IMR-90 (cell line): ENCODE data around the gene DCUN1D1. TPM values are rescaled to one million over a fixed set of nuclear protein-coding genes. Genes with fewer than 3 reads are reported as not detected.

Experiments used
- ATAC-seq: fragments of 200-7000 bp; cut with Tn5 transposase; 2 replicates; pipeline ENCODE4 v1.9.1; 2020; ENCODE audit warnings: low read depth, mild to moderate bottlenecking, moderate library complexity
- BruUV-seq: library from RNA; stranded (reverse); fragments of 400-500 nt; replicated peaks from 2 replicates; lab custom pipeline; 2021; lab: Mats Ljungman, UMichigan
- CTCF ChIA-PET: fragments of 300-600 bp; formaldehyde crosslinking; extraction: SDS; loops from one replicate; lab custom pipeline; 2021; ENCODE audit warnings: antibody characterized with exemption; lab: Yijun Ruan, JAX
- POLR2A ChIA-PET: fragments of 300-600 bp; sonication (Branson Sonifier 250); formaldehyde crosslinking; loops from one replicate; lab custom pipeline; 2022; ENCODE audit warnings: antibody characterized with exemption; ENCODE audit not compliant: unreplicated experiment; lab: Charles Lee
- DNase-seq: peaks from one replicate; pipeline ENCODE4 v3.0.0; 2013
- H2AFZ ChIP-seq: replicated peaks from 2 replicates; pipeline ENCODE3; 2013; ENCODE audit warnings: low read length, mild to moderate bottlenecking; ENCODE audit not compliant: poor library complexity
- H2AK5ac ChIP-seq: 2 replicates; pipeline ENCODE4 v1.6.1; 2013; ENCODE audit warnings: low read depth, low read length, inconsistent platforms
- H2AK9ac ChIP-seq: replicated peaks from 2 replicates; pipeline ENCODE3; 2013; ENCODE audit warnings: mild to moderate bottlenecking, low read depth, low read length, moderate library complexity; ENCODE audit not compliant: poor library complexity
- H2BK120ac ChIP-seq: 2 replicates; pipeline ENCODE4 v1.6.1; 2013; ENCODE audit warnings: low read depth, low read length, inconsistent platforms
- H2BK15ac ChIP-seq: 3 replicates; pipeline ENCODE4 v1.6.1; 2013; ENCODE audit warnings: low read depth, low read length, inconsistent platforms
- H2BK20ac ChIP-seq: 2 replicates; pipeline ENCODE4 v1.6.1; 2013; ENCODE audit warnings: low read depth, mild to moderate bottlenecking, inconsistent platforms, low read length, moderate library complexity
- H2BK5ac ChIP-seq: 2 replicates; pipeline ENCODE4 v1.6.1; 2013; ENCODE audit warnings: mild to moderate bottlenecking, low read depth, low read length, inconsistent platforms; ENCODE audit not compliant: poor library complexity, severe bottlenecking
- H3K14ac ChIP-seq: replicated peaks from 2 replicates; pipeline ENCODE4 v1.6.1; 2013; ENCODE audit warnings: low read depth, low read length, inconsistent platforms
- H3K18ac ChIP-seq: 2 replicates; pipeline ENCODE4 v1.6.1; 2013; ENCODE audit warnings: low read depth, low read length, control low read depth
- H3K23ac ChIP-seq: 2 replicates; pipeline ENCODE4 v1.6.1; 2013; ENCODE audit warnings: low read depth, low read length, inconsistent platforms
- H3K27ac ChIP-seq: 2 replicates; pipeline ENCODE4 v1.5.1; 2013; ENCODE audit warnings: mild to moderate bottlenecking, control low read depth, low read length; ENCODE audit not compliant: insufficient read depth
- H3K27me3 ChIP-seq: 2 replicates; pipeline ENCODE4 v1.6.1; 2013; ENCODE audit warnings: low read length; ENCODE audit not compliant: control insufficient read depth, insufficient read depth
- H3K36me3 ChIP-seq: 2 replicates; pipeline ENCODE4 v1.6.1; 2013; ENCODE audit warnings: low read length, mixed read lengths; ENCODE audit not compliant: control insufficient read depth, insufficient read depth
- H3K4ac ChIP-seq: 2 replicates; pipeline ENCODE4 v1.6.1; 2013; ENCODE audit warnings: low read depth, low read length, inconsistent platforms
- H3K4me1 ChIP-seq: 2 replicates; pipeline ENCODE4 v1.6.1; 2013; ENCODE audit warnings: low read length, mixed read lengths; ENCODE audit not compliant: control insufficient read depth, insufficient read depth
- H3K4me2 ChIP-seq: 2 replicates; pipeline ENCODE4 v1.6.1; 2013; ENCODE audit warnings: low read depth, mild to moderate bottlenecking, control low read depth, low read length, moderate library complexity
- H3K4me3 ChIP-seq: 2 replicates; pipeline ENCODE4 v1.5.1; 2013; ENCODE audit warnings: low read depth, mild to moderate bottlenecking, control low read depth, low read length, moderate library complexity; ENCODE audit not compliant: insufficient read depth
- H3K56ac ChIP-seq: 2 replicates; pipeline ENCODE4 v1.6.1; 2013; ENCODE audit warnings: low read length, inconsistent platforms; ENCODE audit not compliant: insufficient read depth; ENCODE audit errors: extremely low read depth
- H3K79me1 ChIP-seq, 2 experiments: 2 replicates each; pipeline ENCODE4 v1.6.1; 2013; ENCODE audit warnings: low read length in 2 of 2, inconsistent platforms in 1 of 2, low read depth in 1 of 2
- H3K9ac ChIP-seq: 2 replicates; pipeline ENCODE4 v1.6.1; 2013; ENCODE audit warnings: low read depth, low read length, control low read depth
- H3K9me1 ChIP-seq: 2 replicates; pipeline ENCODE4 v1.6.1; 2013; ENCODE audit warnings: low read length, inconsistent platforms; ENCODE audit not compliant: insufficient read depth
- H3K9me3 ChIP-seq: 2 replicates; pipeline ENCODE4 v1.6.1; 2013; ENCODE audit warnings: low read length; ENCODE audit not compliant: control insufficient read depth, insufficient read depth
- H4K20me1 ChIP-seq: 2 replicates; pipeline ENCODE4 v1.6.1; 2013; ENCODE audit warnings: low read length, inconsistent platforms; ENCODE audit not compliant: insufficient read depth
- H4K5ac ChIP-seq: 2 replicates; pipeline ENCODE4 v1.6.1; 2013; ENCODE audit warnings: mild to moderate bottlenecking, low read depth, low read length, control low read depth
- H4K8ac ChIP-seq, 2 experiments: 2 replicates each; pipeline ENCODE4 v1.6.1; 2013; ENCODE audit warnings: low read depth in 2 of 2, low read length in 2 of 2, control low read depth in 1 of 2, inconsistent platforms in 1 of 2
- H4K91ac ChIP-seq: 2 replicates; pipeline ENCODE4 v1.6.1; 2013; ENCODE audit warnings: low read depth, low read length, inconsistent platforms; ENCODE audit not compliant: insufficient read depth
- BHLHE40 ChIP-seq: fragments of 150-350 bp; IDR thresholded peaks from 2 replicates; pipeline ENCODE4 v1.6.1; 2016; ENCODE audit warnings: mild to moderate bottlenecking, low read depth, low read length
- RFX5 ChIP-seq: IDR thresholded peaks from 2 replicates; pipeline ENCODE4 v1.8.0; 2012; ENCODE audit warnings: low read depth, mild to moderate bottlenecking, low read length, moderate library complexity
- SMC3 ChIP-seq: fragments of 150-350 bp; IDR thresholded peaks from 2 replicates; pipeline ENCODE4 v1.6.1; 2016; ENCODE audit warnings: low read depth, mild to moderate bottlenecking, antibody characterized with exemption, low read length, moderate library complexity
- WGBS, 2 experiments: methylation state at CpG; one replicate each; pipeline versions ENCODE4 v1.1.5 to v1.1.7; 2013; ENCODE audit warnings: missing lambda C conversion rate in 2 of 2; ENCODE audit not compliant: insufficient read length in 1 of 2; ENCODE audit errors: extremely low coverage in 2 of 2; 5-methylcytosine and 5-hydroxymethylcytosine counted together
- dilution Hi-C: fragments of 300-500 bp; cut with HindIII; formaldehyde crosslinking; loops from one replicate; pipeline ENCODE4 v1.14.3; 2018; ENCODE audit warnings: low sequenced_read_pairs; ENCODE audit not compliant: unreplicated experiment
- in situ Hi-C: fragments of 300-500 bp; cut with MboI; formaldehyde crosslinking; loops from 3 replicates; pipeline ENCODE4 v1.14.3; 2019; ENCODE audit warnings: low sequenced_read_pairs, inconsistent platforms, mixed read lengths
- intact Hi-C: fragments of 100-400 bp; cut with micrococcal nuclease; formaldehyde crosslinking; loops from 2 replicates; pipeline ENCODE4 v1.10.0; 2022
- polyA plus RNA-seq, 3 experiments: library from polyadenylated mRNA; depleted of rRNA; stranded (reverse); fragments of >200 nt; gene quantifications; 2 replicates each; pipeline ENCODE4 v1.2.3, GENCODE V29; 2012; ENCODE audit warnings: low replicate concordance in 1 of 3
- total RNA-seq: library from RNA; depleted of rRNA; stranded (reverse); fragments of >200 nt; gene quantifications from 2 replicates; pipeline ENCODE4 v1.2.3, GENCODE V29; 2012
- TF ChIP-seq, protein P1 (sequence below): fragments of 150-350 bp; IDR thresholded peaks from 2 replicates; pipeline ENCODE4 v1.6.1; 2017; ENCODE audit warnings: mild to moderate bottlenecking, antibody characterized with exemption, low read length, low read depth
- TF ChIP-seq, protein P2 (sequence below): fragments of 150-350 bp; IDR thresholded peaks from 2 replicates; pipeline ENCODE4 v1.6.1; 2016; ENCODE audit warnings: low read depth, mild to moderate bottlenecking, low read length, moderate library complexity, borderline replicate concordance
- TF ChIP-seq, protein P3 (sequence below): conservative IDR thresholded peaks from 2 replicates; pipeline ENCODE4 v1.5.1; 2012; ENCODE audit warnings: mild to moderate bottlenecking, low read depth, low read length, improper control_type of control experiment

DCUN1D1 gene
- total and polyA plus RNA-seq, 2 of the 4 experiments (the other 2 are of a cell fraction) = 12.5 to 17.7 TPM

DNA sequence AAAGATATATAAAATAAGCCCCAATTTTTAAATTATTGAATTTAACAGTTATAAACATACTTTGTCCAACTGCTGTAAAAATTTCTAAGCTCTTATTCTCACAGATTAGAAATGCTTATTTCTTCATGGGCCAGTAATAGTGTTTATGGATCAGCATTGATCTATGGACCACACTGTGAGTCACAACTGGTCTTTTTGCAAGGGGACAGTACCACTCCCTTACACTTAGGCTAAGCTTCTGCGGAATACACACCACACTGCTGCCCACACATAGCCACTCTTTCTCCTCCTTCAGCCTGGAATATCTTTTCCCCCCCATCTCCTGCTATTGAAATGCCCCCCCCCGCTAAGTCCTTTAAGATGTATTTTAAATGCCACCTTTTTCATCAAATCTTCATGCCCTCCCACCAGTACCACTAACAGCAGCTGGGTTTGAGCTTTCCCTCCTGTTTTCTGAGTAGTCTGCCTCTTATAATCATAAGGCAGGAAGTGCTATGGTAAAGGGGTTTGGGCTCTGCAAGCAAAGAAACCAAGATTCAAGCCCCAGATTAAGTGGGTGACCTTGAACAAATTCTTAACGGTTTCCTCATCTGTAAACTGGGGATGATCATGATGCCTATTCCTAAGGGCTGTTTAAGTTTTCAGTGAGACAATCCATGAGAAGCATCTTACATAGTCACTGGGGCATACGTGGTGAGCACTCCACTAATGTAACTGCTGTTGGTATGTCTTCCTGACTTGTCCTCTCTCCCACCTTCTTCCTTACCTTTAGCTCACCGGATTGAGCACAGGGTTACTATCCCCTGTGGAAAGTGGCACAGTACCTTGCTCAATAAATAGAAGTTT lies 69.2 kb downstream of the DCUN1D1 start (continued):
- TF ChIP-seq, protein P1, sequence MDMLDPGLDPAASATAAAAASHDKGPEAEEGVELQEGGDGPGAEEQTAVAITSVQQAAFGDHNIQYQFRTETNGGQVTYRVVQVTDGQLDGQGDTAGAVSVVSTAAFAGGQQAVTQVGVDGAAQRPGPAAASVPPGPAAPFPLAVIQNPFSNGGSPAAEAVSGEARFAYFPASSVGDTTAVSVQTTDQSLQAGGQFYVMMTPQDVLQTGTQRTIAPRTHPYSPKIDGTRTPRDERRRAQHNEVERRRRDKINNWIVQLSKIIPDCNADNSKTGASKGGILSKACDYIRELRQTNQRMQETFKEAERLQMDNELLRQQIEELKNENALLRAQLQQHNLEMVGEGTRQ = no peak

DNA sequence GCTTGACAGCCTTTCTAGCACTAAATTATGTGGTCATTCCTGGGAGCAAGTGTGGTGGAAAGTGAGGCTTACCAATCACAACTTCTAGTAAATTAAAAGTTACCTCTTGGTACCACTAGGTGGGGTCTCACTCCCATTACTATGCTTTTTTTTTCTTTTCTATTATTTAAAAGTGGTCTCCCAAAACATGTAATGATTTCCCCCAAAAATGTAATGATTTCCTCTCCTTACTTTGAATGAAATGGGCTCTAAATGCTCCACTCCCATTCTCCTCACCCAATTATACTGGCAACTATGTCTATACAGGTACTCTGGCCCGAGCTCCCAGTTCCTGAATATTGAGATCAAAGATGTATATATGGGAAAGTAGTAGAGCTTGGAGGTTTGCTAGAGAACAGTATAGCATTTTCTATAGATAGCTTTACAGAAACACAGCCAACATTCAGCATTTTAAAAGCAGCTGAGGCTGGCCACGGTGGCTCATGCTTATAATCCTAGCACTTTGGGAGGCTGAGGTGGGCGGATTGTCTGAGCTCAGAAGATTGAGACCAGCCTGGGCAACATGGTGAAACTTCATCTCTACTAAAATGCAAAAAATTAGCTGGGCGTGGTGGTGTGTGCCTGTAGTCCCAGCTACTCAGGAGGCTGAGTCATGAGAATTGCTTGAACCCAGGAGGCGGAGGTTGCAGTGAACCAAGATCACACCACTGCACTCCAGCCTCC lies 70.9 kb downstream of the DCUN1D1 start:
- Histone ChIP-seq H3K9ac (no peak overlapping the region), H3K56ac (no peak overlapping the region), H3K9me3 (no peaks in the 10 kb centered on the region), H4K8ac (no peak overlapping the region), H2AK5ac (no peak overlapping the region), H4K91ac (no peak overlapping the region), H2BK120ac (no peak overlapping the region), H4K20me1 (peaks cover 4% of the 10 kb centered on the region; the same call in 1 of the 2 replicates), H2BK5ac (no peak overlapping the region), H3K14ac (no peak overlapping the region), H3K27me3 (no peaks in the 10 kb centered on the region), H2BK15ac (no peak overlapping the region), H2AFZ (no peak overlapping the region), H3K79me1 (peaks cover 3% of the 10 kb centered on the region in 2 experiments; a peak in 2 of 4 replicates), H3K4ac (no peak overlapping the region), H2BK20ac (no peak overlapping the region), H2AK9ac (no peak overlapping the region), H3K36me3 (peaks cover 6% of the 10 kb centered on the region; the same call in 1 of the 2 replicates), H3K4me2 (no peak overlapping the region), H3K4me1 (peaks cover 14% of the 10 kb centered on the region), H4K5ac (no peak overlapping the region), H3K27ac (no peak overlapping the region), H3K18ac (peak overlapping the region; percentile 40; the same call in 1 of the 2 replicates), H3K23ac (no peak overlapping the region), H3K9me1 (peaks cover 8% of the 10 kb centered on the region; the same call in 1 of the 2 replicates), H3K4me3 (no peak overlapping the region)
- WGBS, 2 experiments = no CpG with 5 or more reads among the region's 5 CpGs
- in situ Hi-C loops = loop anchor here (25.0 kb wide), 1 partner anchor 478 kb away; no protein-coding TSS in a partner anchor
- BruUV-seq = no TSS peak
- intact Hi-C loops = loop anchor here (5.0 to 10.0 kb wide), 4 partner anchors 123 to 478 kb away; partner anchors contain the start of gene MCCC1
- DNase-seq (no peak), ATAC-seq (peak; percentile 48; the same call in 1 of the 2 replicates)
- ChIA-PET CTCF (interaction anchor here (1.0 kb wide), 1 partner anchor 176 kb away, joined by 3 read pairs; no protein-coding TSS in a partner anchor), POLR2A (no interaction called here)
- dilution Hi-C loops = no loop called here
- TF ChIP-seq, protein P1 = no peak
- TF ChIP-seq RFX5 (no peak), BHLHE40 (no peak), SMC3 (peak; percentile 34; the same call in 1 of the 2 replicates)
- TF ChIP-seq, protein P2, sequence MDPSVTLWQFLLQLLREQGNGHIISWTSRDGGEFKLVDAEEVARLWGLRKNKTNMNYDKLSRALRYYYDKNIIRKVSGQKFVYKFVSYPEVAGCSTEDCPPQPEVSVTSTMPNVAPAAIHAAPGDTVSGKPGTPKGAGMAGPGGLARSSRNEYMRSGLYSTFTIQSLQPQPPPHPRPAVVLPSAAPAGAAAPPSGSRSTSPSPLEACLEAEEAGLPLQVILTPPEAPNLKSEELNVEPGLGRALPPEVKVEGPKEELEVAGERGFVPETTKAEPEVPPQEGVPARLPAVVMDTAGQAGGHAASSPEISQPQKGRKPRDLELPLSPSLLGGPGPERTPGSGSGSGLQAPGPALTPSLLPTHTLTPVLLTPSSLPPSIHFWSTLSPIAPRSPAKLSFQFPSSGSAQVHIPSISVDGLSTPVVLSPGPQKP = no peak
- TF ChIP-seq, protein P3, sequence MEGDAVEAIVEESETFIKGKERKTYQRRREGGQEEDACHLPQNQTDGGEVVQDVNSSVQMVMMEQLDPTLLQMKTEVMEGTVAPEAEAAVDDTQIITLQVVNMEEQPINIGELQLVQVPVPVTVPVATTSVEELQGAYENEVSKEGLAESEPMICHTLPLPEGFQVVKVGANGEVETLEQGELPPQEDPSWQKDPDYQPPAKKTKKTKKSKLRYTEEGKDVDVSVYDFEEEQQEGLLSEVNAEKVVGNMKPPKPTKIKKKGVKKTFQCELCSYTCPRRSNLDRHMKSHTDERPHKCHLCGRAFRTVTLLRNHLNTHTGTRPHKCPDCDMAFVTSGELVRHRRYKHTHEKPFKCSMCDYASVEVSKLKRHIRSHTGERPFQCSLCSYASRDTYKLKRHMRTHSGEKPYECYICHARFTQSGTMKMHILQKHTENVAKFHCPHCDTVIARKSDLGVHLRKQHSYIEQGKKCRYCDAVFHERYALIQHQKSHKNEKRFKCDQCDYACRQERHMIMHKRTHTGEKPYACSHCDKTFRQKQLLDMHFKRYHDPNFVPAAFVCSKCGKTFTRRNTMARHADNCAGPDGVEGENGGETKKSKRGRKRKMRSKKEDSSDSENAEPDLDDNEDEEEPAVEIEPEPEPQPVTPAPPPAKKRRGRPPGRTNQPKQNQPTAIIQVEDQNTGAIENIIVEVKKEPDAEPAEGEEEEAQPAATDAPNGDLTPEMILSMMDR = peak; percentile 56
